ENCODE measurements around the gene TICAM1.
A peak's percentile ranks its signal among the peaks of the same experiment; 100 is the strongest.
"Not testable (repeated sequence)": the region's sequence is repeated elsewhere in the genome, so short reads cannot be mapped to it uniquely, and the experiment has no call there.

The TICAM1 gene

DNA sequence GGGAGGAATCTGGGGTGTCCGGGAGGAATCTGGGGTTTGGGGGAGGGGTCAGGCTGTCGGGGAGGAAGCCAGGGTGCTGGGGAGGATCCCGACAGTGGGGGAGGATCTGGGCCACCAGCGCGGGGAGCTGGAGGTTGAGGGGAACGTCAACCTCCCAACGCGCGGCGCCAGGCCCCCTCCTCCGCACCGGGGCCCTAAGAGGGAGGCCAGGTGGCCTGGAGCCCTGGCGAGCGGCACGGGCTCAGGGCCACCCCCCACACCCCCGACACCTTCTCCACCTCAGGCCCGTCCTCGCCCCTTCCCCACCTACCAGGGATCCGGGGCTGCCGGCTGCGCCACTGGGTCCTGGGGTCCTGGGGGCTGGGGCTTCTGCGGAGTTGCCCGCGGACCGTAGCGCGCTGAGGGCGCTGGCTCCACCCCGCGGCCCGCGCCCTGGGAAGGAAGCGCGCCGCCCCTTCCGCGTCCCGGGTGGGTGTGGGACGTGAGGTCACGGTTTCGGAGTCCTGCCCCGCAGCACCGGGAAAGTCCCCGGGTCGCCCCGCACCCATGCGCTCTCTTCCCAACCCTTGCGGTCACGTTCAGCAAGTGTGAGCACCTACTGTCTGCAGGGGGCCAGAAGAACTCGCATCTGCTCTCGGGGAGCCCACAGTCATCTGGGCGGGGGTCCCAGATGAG, at the start of gene TICAM1:
Gene TICAM1 (minus strand): TSS at position 409 of the 675 bp plus-strand sequence. CDS start 13,335 bp downstream, outside the sequence.
- DNase-seq = no peak

GRCh38 chr19:4879041-4879440, 47.5 kb upstream of the TICAM1 start:
- no peak for DNase-seq

DNA sequence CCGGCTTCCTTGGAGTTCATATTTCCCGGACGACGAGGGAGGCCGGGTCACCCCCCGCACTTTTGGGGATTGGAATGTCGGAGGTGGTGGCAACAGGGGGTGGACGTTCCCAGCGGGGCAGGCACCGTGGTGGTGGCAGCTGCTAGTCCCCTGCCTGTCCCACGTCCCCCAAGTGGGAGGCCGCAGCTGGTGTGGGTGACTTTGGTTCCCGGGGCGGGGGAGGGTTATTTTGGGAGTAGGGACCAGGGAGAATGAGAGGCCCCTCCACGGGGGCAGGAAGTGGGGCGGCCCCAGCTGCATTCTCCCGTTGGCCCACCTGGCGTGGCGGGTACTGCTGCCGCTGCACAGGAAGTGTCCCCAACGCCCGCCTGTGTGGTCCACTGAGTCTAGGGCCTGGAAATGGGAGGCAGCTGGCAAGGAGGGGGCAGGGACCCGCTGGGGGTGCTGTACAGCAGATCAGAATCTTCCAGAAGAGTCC, 47.0 kb upstream of the TICAM1 start:
- DNase-seq = no peak

DNA sequence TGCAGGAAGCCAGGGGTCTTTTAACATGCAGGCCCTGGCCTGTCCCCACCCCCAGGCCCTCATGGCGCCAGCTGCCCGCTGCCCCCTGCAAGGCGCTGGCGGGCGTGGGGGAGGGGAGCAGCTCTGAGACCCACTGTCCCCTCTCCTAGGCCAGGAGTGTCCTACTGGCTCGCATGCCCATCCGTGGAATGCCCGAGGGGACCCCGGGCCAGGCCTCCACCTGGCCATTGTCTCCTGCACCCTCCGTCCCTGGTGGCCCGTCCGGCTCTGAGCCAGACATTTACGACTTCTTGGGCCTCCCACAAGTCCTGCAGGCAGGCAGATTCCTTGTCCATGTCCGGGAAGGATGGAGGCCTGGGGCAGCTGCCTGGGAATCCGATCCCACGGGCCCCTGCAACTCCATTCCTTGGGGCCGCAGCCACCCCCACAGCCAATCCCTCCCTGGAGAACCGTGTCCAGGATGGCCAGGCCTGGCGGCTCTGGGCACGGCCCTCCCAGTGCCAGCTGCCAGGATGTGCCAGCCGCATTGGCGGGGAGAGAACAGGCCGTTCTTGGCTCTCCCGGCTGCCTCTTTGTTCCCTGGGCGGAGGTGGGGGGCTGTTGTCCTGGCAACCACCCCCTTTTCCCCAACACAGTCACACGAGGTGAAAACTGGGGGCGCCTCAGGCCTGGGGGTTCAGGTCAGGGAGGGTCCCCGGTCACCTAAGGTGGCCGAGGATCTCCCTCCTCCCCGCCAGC, 46.4 kb upstream of the TICAM1 start:
- DNase-seq = no peak

DNA sequence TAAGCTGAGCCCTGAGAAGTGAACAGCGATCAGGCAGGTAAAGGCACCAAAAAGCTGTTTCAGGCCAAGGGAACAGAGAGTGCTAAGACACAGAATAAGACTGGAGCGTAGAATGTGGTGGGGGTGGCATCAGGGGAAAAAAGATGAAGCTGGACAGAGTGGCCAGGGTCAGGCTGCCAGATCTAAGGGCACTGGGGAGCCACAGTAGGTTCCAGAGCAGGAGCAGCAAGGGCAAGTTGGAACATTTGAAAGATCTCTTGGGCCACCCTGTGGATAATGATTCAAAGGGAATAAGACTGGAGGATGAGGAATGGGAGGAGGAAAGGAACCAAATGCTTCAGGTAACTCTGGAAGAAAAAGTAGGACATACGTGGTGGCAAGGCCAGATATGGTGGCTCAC, 42.4 kb upstream of the TICAM1 start:
- no peak for DNase-seq

DNA sequence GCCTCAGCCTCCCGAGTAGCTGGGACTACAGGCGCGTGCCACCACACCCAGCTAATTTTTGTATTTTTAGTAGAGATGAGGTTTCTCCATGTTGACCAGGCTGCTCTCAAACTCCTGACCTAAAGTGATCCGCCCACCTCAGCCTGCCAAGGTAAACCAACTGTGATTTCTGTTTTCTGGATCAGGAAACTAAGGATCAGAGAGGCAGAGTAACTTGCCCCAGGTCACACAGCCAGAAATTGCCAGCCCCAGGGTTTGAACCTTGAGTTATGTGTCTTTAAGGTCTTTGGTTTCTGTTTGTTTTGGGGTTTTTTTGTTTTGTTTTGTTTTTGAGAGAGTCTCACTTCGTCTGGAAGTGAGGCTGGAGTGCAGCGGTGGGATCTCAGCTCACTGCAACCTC, 40.2 kb upstream of the TICAM1 start:
- DNase-seq = no peak

DNA sequence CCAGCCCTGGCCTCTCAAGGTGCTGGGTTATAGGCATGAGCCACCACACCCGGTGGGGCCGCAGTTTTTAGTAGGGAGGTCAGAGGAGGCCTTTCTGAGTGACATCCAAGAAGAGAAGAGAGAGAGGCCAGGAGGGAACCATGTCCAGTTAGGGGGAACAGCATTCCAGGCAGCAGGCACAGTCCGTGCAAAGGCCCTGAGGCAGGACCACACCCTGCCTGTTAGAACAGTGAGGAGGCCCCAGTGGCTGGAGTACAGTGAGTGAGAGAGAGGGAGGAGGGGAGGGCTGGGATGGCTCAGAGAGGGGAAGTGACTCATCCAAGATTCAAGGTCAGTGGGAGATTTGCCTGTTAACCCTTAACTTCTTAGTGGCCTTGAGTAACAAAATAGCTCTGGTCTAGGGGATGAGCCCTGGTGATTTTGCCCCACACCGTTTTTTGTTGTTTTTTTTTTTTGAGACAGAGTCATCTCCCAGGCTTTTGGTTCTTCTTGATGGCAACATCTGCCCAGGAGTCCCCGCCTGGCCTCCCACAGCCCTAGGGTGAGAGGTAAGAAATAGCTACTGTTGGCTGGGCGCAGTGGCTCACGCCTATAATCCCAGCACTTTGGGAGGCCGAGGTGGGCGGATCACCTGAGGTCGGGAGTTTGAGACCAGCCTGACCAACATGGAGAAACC, 38.7 kb upstream of the TICAM1 start:
- no peak for DNase-seq

DNA sequence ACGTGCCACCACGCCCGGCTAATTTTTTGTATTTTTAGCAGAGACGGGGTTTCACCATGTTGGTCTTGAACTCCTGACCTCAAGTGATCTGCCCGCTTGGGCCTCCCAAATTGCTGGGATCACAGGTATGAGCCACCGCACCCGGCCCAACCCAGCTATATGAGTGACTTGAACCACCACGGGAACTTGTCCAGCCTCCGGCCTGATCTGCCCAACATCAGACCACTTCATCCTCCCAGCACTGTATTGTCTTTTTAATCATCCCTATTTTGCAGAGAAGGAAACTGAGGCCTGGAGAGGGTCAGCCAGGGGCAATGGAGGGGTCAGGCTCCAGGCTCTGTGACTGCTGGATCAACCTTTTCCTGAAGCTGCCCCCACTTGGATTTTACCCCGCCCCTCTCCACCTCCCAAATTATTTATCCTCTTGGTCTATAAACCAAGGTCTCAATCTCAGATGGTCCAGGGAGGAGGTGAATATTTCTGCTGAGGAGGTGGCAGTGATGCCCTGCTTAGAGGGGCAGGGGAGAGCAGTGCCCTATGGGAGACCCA, 36.8 kb upstream of the TICAM1 start:
- DNase-seq = no peak

DNA sequence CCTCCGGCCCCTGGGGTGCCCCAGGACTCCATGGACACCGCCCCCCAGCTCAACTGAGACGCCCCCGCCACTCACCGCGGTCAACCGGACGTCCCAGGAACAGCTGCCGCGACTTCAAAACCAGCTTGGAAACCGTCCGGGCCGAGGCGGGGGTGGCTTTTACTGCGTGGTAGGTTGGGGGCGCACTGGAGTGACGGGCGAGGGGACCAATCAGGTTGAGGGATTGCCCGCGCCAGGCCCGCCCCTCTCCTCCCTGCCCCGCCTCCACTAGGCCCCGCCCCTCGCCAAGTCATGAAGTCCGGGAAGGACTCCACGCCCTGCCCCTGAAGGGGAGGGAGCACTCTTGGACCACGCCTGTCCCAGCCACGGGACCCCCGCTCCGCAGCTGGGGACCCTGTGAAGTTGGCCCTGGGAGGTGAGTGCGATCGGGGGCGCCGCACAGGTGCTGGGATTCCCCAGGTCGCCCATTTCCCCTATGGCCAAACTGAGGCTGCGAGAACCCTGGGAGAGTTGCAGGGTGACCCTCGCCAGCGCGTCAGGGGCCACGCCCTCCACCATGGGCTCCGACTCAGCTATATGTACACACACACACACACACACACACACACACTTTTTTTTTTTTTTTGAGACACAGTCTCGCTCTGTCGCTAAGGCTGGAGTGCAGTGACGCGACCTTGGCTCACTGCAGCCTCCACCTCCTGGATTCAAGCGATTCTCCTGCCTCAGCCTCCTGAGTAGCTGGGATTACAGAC, 36.2 kb upstream of the TICAM1 start, which contains the start of gene PLIN3:
Gene PLIN3 (minus strand): TSS at position 134 of the 752 bp plus-strand sequence. CDS start 6,273 bp downstream, outside the sequence.
- DNase-seq = peak; percentile 10

DNA sequence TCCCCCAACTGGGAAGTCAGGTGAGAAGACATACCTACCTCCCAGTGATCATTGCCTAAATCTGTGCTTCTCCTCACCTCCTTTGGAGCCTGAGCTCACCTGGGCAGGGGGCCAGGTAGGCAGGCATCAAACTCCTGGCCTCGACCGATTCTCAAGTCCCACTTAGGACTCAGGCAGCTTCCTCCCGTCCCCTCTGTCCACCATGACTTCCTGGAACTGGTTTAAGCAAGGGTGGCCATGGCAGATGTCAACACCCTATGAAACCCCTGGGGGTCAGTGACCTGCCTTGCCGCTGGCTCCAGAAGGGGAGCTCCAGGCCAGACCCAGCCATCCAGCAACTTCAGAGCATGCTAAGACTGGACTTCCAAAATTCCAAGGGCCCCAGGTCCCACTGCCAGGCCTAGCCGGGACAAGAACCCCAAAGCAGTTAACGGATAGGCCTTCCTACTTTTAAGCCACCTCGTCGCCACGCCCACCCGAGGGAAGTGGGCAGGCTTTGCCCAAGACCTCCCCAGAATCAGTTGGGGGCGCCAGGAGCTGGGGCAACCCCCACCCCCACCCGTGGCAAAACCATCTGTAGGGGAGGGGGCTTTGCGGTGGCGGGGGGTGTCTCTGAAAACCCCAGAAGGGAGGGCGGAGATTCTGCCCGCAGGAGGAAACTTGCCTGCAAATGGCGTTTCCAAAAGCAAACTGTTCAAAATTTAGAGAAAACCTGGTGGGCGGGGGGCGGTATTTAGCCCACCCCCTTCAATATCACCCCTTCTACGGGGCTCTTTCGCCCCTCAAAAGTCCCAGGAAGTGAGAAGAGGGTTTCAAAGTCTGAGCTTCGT, 35.3 kb upstream of the TICAM1 start:
- no peak for DNase-seq

GRCh38 chr19:4861147-4861546, 29.6 kb upstream of the TICAM1 start:
- peak; percentile 56 for DNase-seq

DNA sequence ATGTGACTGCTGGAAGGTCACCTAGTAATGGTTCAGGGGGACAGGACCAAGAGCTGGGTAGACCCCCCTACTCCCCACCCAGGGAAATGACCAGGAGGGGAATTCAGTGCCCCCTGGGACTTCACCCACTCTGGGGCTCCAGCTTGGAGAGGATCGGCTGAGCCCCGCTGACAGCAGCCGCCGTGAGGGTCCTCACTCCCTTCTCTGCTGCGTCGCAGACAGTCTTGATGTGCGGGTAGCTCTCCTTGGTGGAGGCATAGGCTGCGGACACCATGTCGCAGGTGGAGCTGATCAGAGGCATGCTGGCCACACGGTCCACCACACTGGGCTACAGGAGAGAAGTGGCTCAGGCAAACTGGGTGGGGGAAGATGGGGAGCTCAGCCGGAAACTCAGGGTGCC, 28.2 kb upstream of the TICAM1 start:
- no peak for DNase-seq

GRCh38 chr19:4856468-4856867, 25.0 kb upstream of the TICAM1 start:
- DNase-seq = not testable (repeated sequence)

GRCh38 chr19:4853506-4853905, 22.0 kb upstream of the TICAM1 start:
- not testable (repeated sequence) for DNase-seq

GRCh38 chr19:4852484-4852883, 21.0 kb upstream of the TICAM1 start:
- no peak for DNase-seq

- DNase-seq = peak; percentile 14
These were observed 20.2 kb upstream of the TICAM1 start for GRCh38 chr19:4851551-4852290.

GRCh38 chr19:4849019-4849418, 17.5 kb upstream of the TICAM1 start:
- no peak for DNase-seq

- DNase-seq = no peak
These were observed 15.9 kb upstream of the TICAM1 start for GRCh38 chr19:4847190-4847973.

DNA sequence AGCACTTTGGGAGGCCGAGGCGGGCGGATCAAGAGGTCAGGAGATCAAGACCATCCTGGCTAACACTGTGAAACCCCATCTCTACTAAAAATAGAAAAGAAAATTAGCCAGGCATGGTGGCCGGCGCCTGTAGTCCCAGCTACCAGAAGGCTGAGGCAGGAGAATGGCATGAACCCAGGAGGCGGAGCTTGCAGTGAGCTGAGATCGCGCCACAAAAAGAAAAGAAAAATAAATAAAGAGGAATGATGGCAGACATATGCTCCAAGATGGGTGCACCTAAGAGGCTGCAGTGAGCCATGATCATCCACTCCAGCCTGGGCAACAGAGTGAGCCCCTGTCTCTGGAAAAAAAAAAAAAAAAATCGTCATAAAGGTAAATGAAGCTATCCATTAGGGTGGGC, 14.5 kb upstream of the TICAM1 start:
- DNase-seq = not testable (repeated sequence)

Data from COR-L47 (cell line).